ENCODE results near the gene SLC39A6. TPM values are rescaled to one million over a fixed set of nuclear protein-coding genes. Genes with fewer than 3 reads are reported as not detected.

Gene SLC39A6
- total and polyA plus RNA-seq, 7 donors: 8.9 to 21.6 (median 14.9) TPM

DNA sequence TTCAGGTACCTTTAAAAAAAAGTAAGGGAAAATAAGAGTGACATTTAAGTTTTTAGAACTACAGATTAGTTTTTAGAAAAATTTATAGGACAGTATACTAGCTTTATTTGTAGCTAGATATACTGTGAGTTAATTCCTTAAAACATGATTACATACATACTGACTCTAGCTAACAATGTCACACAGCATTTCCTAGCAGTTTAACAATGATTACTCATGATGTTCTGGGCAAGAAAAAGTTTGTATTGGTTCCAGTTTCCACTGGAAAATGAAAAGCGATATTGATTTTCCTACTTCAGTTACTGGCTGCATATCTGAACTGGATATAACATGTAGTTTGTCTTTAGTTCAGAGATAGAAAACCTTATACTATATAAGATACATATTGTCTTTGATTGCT lies 19.4 kb downstream of the SLC39A6 start:
- Histone ChIP-seq H3K36me3 (ENCODE audit: insufficient read depth in 1 of 2, low read depth in 1 of 2) (peaks cover 3 to 67% of the 10 kb centered on the region in 2 donors), H3K27ac (no peak overlapping the region), H3K4me1 (no peaks in the 10 kb centered on the region), H3K27me3 (ENCODE audit: insufficient read depth in 3 of 3, low read length in 2 of 3) (no peaks in the 10 kb centered on the region), H3K4me3 (no peak overlapping the region), H3K9me3 (no peaks in the 10 kb centered on the region)
- WGBS, 3 donors: 89 to 96% (median 95%) methylated on average over 1 of the region's 1 CpG
- DNase-seq (no peak), ATAC-seq (no peak)
- TF ChIP-seq, protein P1, sequence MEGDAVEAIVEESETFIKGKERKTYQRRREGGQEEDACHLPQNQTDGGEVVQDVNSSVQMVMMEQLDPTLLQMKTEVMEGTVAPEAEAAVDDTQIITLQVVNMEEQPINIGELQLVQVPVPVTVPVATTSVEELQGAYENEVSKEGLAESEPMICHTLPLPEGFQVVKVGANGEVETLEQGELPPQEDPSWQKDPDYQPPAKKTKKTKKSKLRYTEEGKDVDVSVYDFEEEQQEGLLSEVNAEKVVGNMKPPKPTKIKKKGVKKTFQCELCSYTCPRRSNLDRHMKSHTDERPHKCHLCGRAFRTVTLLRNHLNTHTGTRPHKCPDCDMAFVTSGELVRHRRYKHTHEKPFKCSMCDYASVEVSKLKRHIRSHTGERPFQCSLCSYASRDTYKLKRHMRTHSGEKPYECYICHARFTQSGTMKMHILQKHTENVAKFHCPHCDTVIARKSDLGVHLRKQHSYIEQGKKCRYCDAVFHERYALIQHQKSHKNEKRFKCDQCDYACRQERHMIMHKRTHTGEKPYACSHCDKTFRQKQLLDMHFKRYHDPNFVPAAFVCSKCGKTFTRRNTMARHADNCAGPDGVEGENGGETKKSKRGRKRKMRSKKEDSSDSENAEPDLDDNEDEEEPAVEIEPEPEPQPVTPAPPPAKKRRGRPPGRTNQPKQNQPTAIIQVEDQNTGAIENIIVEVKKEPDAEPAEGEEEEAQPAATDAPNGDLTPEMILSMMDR (IDR thresholded peaks at IDR 0.05): no peak
- intact Hi-C loops (cut with DNase I): no loop called here

DNA sequence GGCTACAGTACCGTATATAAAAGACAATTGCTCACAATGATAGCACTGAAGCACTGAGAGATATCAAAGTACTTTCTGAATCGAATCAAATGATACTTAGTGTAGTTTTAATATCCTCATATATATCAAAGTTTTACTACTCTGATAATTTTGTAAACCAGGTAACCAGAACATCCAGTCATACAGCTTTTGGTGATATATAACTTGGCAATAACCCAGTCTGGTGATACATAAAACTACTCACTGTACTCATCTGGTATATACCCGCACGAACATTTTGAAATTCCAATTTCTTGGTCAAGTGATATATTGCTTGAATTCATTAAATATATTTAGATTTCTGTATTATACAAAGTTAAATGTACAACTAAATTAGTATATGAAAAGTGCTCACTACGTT lies 20.5 kb downstream of the SLC39A6 start:
- H3K36me3 ChIP-seq (ENCODE audit: insufficient read depth in 1 of 2, low read depth in 1 of 2): peaks cover 0 to 58% of the 10 kb centered on the region in 2 donors
- H3K27ac ChIP-seq: no peak overlapping the region

DNA sequence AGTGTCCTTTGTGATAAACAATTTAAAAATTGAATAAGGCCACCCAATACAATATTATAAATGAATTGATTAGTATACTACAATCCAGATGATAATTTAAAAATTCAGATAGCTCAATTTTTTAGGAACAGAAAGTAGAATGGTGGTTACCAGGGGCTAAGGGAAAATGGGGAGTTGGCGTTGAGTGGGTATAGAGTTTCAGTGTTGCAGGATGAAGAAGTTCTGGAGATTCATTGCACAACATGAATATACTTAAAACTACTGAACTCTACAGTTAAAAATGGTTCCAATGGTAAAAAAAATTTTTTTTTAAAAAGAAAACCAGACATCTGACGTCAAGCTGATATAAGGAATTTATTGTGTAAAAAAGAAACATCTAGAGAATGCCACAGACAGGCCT lies 20.9 kb downstream of the SLC39A6 start:
- intact Hi-C loops (cut with DNase I): no loop called here
- ATAC-seq (no peak), DNase-seq (no peak)
- H3K9me3 ChIP-seq: no peaks in the 10 kb centered on the region
- H3K4me1 ChIP-seq: no peaks in the 10 kb centered on the region
- WGBS, 3 donors: 46 to 49% (median 46%) methylated on average over 2 of the region's 2 CpGs
- H3K4me3 ChIP-seq: no peak overlapping the region
- H3K27me3 ChIP-seq (ENCODE audit: insufficient read depth in 3 of 3, low read length in 2 of 3): no peaks in the 10 kb centered on the region
- TF ChIP-seq, protein P1 (IDR thresholded peaks at IDR 0.05): no peak
- peaks cover 0 to 54% of the 10 kb centered on the region in 2 donors for H3K36me3 ChIP-seq (ENCODE audit: insufficient read depth in 1 of 2, low read depth in 1 of 2)
- H3K27ac ChIP-seq: no peak overlapping the region

More for the DNA sequence above, 20.5 kb downstream of the SLC39A6 start:
- Histone ChIP-seq H3K9me3 (no peaks in the 10 kb centered on the region), H3K4me1 (no peaks in the 10 kb centered on the region), H3K27me3 (ENCODE audit: insufficient read depth in 3 of 3, low read length in 2 of 3) (no peaks in the 10 kb centered on the region), H3K4me3 (no peak overlapping the region)
- TF ChIP-seq, protein P1 (IDR thresholded peaks at IDR 0.05): no peak
- intact Hi-C loops (cut with DNase I): no loop called here
- WGBS, 3 donors: 93 to 95% (median 94%) methylated on average over 5 of the region's 5 CpGs
- ATAC-seq (no peak), DNase-seq (no peak)

DNA sequence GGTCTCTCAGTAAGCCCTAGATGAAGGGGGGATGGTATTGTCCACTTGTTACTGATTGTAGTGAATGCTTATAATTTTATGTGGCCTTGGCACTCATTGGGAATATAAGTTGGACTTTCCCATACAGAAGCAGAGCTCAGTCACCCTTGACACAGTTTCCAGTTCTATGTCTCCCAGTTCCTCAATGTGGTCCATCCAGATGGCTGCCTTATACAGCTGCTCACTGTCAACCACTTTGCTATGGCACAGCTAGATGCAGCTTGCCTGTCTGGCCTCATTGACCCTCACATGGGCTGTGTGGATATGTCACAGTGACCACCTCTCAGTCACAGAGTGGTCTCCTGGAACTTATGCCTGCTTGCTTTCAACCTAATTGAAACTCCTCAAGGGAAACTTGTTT lies 21.7 kb downstream of the SLC39A6 start:
- Histone ChIP-seq H3K36me3 (ENCODE audit: insufficient read depth in 1 of 2, low read depth in 1 of 2) (peaks cover 0 to 47% of the 10 kb centered on the region in 2 donors), H3K4me3 (no peak overlapping the region), H3K27me3 (ENCODE audit: insufficient read depth in 3 of 3, low read length in 2 of 3) (no peaks in the 10 kb centered on the region), H3K4me1 (no peaks in the 10 kb centered on the region), H3K27ac (no peak overlapping the region), H3K9me3 (peaks cover 3% of the 10 kb centered on the region)
- ATAC-seq (no peak), DNase-seq (no peak)
- intact Hi-C loops (cut with DNase I): no loop called here
- TF ChIP-seq, protein P1 (IDR thresholded peaks at IDR 0.05): no peak

DNA sequence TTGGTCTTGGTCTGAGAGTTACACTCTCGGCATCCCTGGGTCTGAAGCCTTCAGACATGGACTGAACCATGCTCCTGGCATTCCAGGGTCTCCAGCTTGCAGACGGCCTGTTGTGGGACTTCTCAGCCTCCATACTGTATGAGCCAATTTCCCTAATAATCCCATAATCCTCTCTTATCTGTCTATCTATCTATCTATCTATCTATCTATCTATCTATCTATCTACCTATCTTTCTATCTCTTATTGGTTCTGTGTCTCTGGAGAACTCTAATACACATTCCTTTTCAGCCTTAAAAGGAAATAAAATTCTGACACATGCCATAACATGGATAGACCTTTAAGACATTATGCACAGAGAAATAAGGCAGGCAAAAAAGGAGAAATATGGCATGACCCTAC lies 24.4 kb downstream of the SLC39A6 start:
- peaks cover 0 to 4% (median 0%) of the 10 kb centered on the region in 3 donors for H3K27me3 ChIP-seq (ENCODE audit: insufficient read depth in 3 of 3, low read length in 2 of 3)
- ATAC-seq: no peak
- peaks cover 6% of the 10 kb centered on the region for H3K9me3 ChIP-seq
- intact Hi-C loops (cut with DNase I): no loop called here
- H3K27ac ChIP-seq: no peak overlapping the region
- H3K4me1 ChIP-seq: no peaks in the 10 kb centered on the region
- WGBS, 3 donors: 88 to 89% (median 89%) methylated on average over 2 of the region's 2 CpGs
- no peak overlapping the region for H3K4me3 ChIP-seq
- peaks cover 0 to 19% of the 10 kb centered on the region in 2 donors for H3K36me3 ChIP-seq (ENCODE audit: insufficient read depth in 1 of 2, low read depth in 1 of 2)
- DNase-seq: no peak
- TF ChIP-seq, protein P1 (IDR thresholded peaks at IDR 0.05): no peak

All from psoas muscle (tissue), 8 donors.